GM19240 (cell line): ENCODE data around the gene NRTN.
"Not testable (repeated sequence)": the region's sequence is repeated elsewhere in the genome, so short reads cannot be mapped to it uniquely, and the experiment has no call there.

Experiments used
- DNase-seq: peaks from one replicate; pipeline ENCODE4 v3.0.0; 2011; ENCODE audit warnings: low spot score; ENCODE audit not compliant: insufficient read length

Gene NRTN

DNA sequence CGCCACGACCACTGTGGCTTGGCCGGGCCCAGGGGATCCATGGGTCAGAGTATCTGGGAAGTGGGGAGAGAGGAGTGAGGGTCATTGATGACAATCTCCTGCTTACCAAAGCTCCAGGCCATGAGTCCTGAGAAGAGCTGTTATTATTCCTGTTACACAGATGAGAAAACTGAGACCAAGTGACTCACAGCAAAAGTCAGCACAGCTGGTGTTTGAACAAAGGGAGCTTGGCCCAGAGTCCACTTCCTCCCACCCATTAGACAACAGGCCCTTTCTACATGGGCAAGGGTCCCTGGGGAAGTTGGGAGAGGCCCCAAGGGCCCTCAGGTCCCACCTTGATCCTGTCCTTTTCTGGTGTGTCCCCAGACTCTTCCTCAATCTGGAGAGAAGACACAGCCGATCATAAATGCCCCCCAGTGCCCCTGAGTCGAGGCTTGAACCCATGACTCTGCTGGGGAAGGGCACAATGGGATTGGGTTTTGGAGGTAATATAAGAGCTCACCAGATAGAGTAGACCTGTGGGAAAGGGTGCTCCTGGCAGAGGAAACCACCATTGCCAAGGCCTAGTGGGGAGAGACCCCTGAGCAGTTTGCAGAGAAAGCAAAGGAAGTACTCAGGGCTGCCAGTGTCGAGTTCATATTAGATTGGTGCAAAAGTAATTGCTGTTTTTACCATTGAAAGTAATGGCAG, 27.8 kb downstream of the NRTN start:
- no peak for DNase-seq

GRCh38 chr19:5837761-5838352, 33.0 kb downstream of the NRTN start:
- no peak for DNase-seq

DNA sequence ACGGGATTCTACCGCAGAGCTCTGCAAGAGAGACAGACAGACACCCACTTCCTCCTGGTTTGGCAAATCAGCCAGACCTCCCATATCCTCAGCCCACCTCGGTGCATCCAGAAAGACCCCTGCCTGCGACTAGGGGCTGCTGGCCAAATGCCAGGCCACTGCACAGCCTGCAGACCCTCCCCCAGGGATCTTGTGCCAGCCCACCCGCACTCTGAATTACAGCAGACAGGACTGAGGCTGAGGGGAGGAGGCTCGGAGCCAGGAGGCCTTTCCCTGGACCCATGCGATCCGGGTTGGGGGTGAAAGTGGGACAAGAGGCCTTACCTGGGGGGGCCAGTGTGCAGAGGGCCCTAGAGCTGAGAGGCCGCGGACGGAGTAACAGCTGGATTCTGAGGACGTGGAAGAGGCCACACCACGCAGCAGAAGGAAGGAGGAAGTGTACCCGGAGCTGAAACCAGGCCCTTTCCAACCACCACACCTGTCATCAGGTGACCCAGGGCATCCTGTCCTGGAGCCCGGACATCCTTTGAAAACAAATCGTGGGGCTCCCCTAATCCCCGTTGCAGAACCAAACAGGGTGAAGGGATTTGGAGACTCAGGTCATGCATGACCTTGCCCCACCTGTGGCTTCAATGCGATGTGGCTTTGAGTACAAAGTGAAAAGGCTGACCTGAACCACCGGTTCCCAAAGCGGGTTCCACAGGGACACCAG, 33.6 kb downstream of the NRTN start:
- DNase-seq = no peak

GRCh38 chr19:5839065-5840017, 34.5 kb downstream of the NRTN start, which contains the start of gene FUT6:
FUT6 (minus strand) TSS chr19:5839702; CDS start chr19:5832567, 7,135 bp downstream.
- DNase-seq = no peak

GRCh38 chr19:5841735-5842111, 36.9 kb downstream of the NRTN start:
- DNase-seq = not testable (repeated sequence)

DNA sequence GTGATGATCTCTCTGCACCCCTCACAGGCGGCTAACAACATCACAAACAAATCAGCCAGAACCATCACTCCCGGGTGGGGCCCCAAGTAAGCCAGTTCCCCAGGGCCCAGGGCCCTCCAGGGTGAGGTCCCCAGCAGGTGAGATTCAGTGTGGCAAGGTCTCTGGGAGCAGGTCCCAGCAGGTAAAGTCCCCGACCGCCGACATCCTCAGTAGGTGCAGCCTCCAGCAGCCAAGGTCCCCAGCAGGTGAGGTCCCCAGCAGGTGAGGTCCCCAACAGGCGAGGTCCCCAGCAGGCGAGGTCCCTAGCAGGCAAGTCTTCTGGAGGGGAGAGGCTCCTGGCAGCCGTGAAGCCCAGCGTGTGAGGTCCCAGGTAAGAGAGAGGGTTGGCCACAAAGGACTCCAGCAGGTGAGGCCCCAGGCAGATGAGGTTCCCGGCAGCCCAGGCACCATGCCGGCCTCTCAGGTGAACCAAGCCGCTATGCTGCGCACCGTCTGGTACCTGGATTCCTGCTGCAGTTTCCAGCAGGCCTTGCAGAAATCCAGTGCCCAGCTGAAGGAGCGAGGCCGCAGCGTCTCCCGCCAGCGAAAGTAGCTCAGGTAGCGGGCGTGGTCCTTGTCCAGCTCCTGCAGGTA, 38.5 kb downstream of the NRTN start:
- DNase-seq = no peak

GRCh38 chr19:5844456-5845433, 39.9 kb downstream of the NRTN start:
- no peak for DNase-seq

- DNase-seq = not testable (repeated sequence)
These were observed 43.0 kb downstream of the NRTN start for GRCh38 chr19:5847846-5848245.

- not testable (repeated sequence) for DNase-seq
These were observed 43.8 kb downstream of the NRTN start for GRCh38 chr19:5848621-5849020.

GRCh38 chr19:5850189-5850588, 45.3 kb downstream of the NRTN start:
- DNase-seq = no peak

DNA sequence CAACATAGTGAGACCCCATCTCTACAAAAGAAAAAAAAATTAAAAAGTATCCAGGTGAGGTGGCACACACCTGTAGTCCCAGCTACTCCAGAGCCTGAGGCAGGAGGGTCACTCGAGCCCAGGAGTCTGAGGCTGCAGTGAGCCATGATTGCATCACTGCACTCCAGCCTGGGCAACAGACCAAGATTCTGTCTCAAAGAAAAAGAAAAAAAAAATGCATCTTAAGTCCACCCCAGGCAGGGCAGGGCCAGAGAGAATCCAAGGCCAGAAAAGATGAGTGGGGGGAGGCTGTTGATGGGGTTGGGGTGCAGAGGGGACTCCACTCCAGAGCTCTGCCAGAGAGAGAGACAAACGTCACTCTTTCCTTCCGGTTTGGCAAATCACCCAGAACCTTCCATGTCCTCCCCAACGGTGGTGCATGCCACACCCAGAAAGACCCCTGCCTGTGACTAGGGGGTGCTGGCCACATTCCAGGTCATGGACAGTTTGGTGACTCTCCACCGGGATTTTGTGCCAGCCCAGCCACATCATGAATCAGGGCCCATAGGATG, 46.0 kb downstream of the NRTN start:
- no peak for DNase-seq

GRCh38 chr19:5851302-5851701, 46.4 kb downstream of the NRTN start, which contains the start of gene FUT3:
FUT3 (minus strand) TSS chr19:5851449.
- DNase-seq = no peak

- not testable (repeated sequence) for DNase-seq
These were observed 49.3 kb downstream of the NRTN start for GRCh38 chr19:5854121-5854520.

GRCh38 chr19:5855151-5855550, 50.3 kb downstream of the NRTN start:
- not testable (repeated sequence) for DNase-seq

- DNase-seq = no peak
These were observed 52.6 kb downstream of the NRTN start for GRCh38 chr19:5857203-5858081.

- DNase-seq = no peak
These were observed 58.3 kb downstream of the NRTN start for GRCh38 chr19:5863030-5863665.

GRCh38 chr19:5864013-5864720, 59.3 kb downstream of the NRTN start:
- DNase-seq = no peak
